OCI-LY7 (cell line): ENCODE measurements around the gene LGR5. TPM values are rescaled to one million over a fixed set of nuclear protein-coding genes. Genes with fewer than 3 reads are reported as not detected.

Experiments
- BruUV-seq: library from RNA; stranded (reverse); fragments of 400-500 nt; replicated peaks from 2 replicates; lab custom pipeline; 2021; lab: Mats Ljungman, UMichigan
- CTCF ChIA-PET: fragments of 300-600 bp; sonication (Branson Sonifier 250); formaldehyde crosslinking; loops from one replicate; lab custom pipeline; 2022; ENCODE audit warnings: antibody characterized with exemption; ENCODE audit not compliant: unreplicated experiment; lab: Charles Lee
- POLR2A ChIA-PET: fragments of 300-600 bp; sonication (Branson Sonifier 250); formaldehyde crosslinking; loops from one replicate; lab custom pipeline; 2022; ENCODE audit warnings: antibody characterized with exemption; lab: Charles Lee
- DNase-seq: peaks from one replicate; pipeline ENCODE4 v3.0.0-alpha.2; 2015; ENCODE audit warnings: low spot score
- H2AFZ ChIP-seq: fragments of 200-600 bp; sonication (generic), shearing (Covaris generic); 2 replicates; pipeline ENCODE4 v1.6.1; 2014; ENCODE audit warnings: mild to moderate bottlenecking, antibody characterized with exemption, low read length, moderate library complexity
- H3K27ac ChIP-seq: fragments of 200-600 bp; sonication (generic); 2 replicates; pipeline ENCODE4 v1.5.1; 2014; ENCODE audit warnings: mixed run types, low read depth, mild to moderate bottlenecking, moderate library complexity, low read length, inconsistent platforms; ENCODE audit not compliant: poor library complexity, severe bottlenecking
- H3K36me3 ChIP-seq: fragments of 200-600 bp; sonication (generic); 2 replicates; pipeline ENCODE4 v1.6.1; 2014; ENCODE audit warnings: mild to moderate bottlenecking, antibody characterized with exemption, low read length, moderate library complexity, mixed read lengths; ENCODE audit not compliant: insufficient read depth
- H3K4me1 ChIP-seq: fragments of 200-600 bp; sonication (generic); 2 replicates; pipeline ENCODE4 v1.5.1; 2014; ENCODE audit warnings: mild to moderate bottlenecking, low read length; ENCODE audit not compliant: insufficient read depth, poor library complexity, severe bottlenecking
- H3K4me2 ChIP-seq: fragments of 200-600 bp; sonication (generic); 2 replicates; pipeline ENCODE4 v1.6.1; 2014; ENCODE audit warnings: mild to moderate bottlenecking, low read length
- H3K4me3 ChIP-seq: fragments of 200-600 bp; sonication (generic); 2 replicates; pipeline ENCODE4 v1.5.1; 2014; ENCODE audit warnings: mild to moderate bottlenecking, low read depth, low read length; ENCODE audit not compliant: poor library complexity, severe bottlenecking
- H3K79me2 ChIP-seq: fragments of 200-600 bp; sonication (generic); 2 replicates; pipeline ENCODE4 v1.6.1; 2016; ENCODE audit warnings: low read depth, mild to moderate bottlenecking, low read length, moderate library complexity, mixed read lengths; ENCODE audit not compliant: insufficient read depth
- H3K9me2 ChIP-seq: fragments of 200-600 bp; sonication (generic); 2 replicates; pipeline ENCODE4 v1.6.1; 2016; ENCODE audit warnings: mild to moderate bottlenecking, low read length, mixed read lengths; ENCODE audit not compliant: insufficient read depth
- H3K9me3 ChIP-seq: fragments of 200-600 bp; sonication (generic); 2 replicates; pipeline ENCODE4 v1.6.1; 2014; ENCODE audit warnings: mild to moderate bottlenecking, mixed run types, low read length, mixed read lengths
- H4K20me1 ChIP-seq: fragments of 200-600 bp; sonication (generic); 2 replicates; pipeline ENCODE4 v1.6.1; 2014; ENCODE audit warnings: mild to moderate bottlenecking, antibody characterized with exemption, low read length, moderate library complexity, mixed read lengths; ENCODE audit not compliant: insufficient read depth
- EZH2phosphoT487 ChIP-seq: fragments of 200-600 bp; sonication (generic); IDR thresholded peaks from 2 replicates; pipeline ENCODE4 v1.6.1; 2018; ENCODE audit warnings: low read depth, borderline replicate concordance, mild to moderate bottlenecking, mixed run types, antibody characterized with exemption, low read length, moderate library complexity, mixed read lengths
- intact Hi-C: fragments of 100-400 bp; cut with micrococcal nuclease; formaldehyde crosslinking; loops from one replicate; pipeline ENCODE4 v1.10.0; 2022; ENCODE audit not compliant: unreplicated experiment
- total RNA-seq, 2 experiments: library from RNA; depleted of rRNA in 1 of 2; stranded (reverse); fragments of >200 nt in 1 of 2; shearing (Covaris generic) in 1 of 2; gene quantifications; 2 replicates each; pipeline ENCODE4 v1.2.3, GENCODE V29; 2014 to 2022
- TF ChIP-seq, protein P1 (sequence below): fragments of 200-600 bp; sonication (generic); conservative IDR thresholded peaks from 2 replicates; pipeline ENCODE4 v1.5.1; 2014; ENCODE audit warnings: mild to moderate bottlenecking, antibody characterized with exemption, low read length, moderate library complexity, mixed read lengths

LGR5 gene
- total RNA-seq, 2 experiments from 2014 or later, result 0.51 TPM; not detected in 1

DNA sequence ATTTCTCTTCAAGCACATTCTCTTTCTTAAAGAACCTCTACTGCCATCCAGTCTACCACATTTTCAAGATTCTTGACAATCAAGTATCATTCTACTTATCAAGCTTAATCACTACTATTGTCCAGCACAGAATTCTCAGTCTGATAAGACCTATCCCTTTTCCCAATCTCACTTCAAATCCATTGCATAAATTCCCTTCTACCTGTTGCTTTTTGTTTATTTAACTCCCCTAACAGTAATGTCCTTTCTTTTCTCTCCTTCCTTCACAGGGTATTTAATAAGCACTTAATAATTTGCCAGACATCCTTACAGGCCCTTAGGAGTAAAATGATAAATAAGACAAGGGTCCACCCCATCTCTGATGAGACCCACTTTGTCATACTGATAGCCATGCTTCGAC lies 182.3 kb downstream of the LGR5 start:
- no peaks in the 10 kb centered on the region for H3K9me3 ChIP-seq
- peaks cover 100% of the 10 kb centered on the region for H3K36me3 ChIP-seq
- no peak for DNase-seq
- peaks cover 6% of the 10 kb centered on the region; the same call in 1 of the 2 replicates for H4K20me1 ChIP-seq
- H3K4me1 ChIP-seq, result peaks cover 11% of the 10 kb centered on the region
- H3K9me2 ChIP-seq, result no peaks in the 10 kb centered on the region
- TF ChIP-seq, protein P1, sequence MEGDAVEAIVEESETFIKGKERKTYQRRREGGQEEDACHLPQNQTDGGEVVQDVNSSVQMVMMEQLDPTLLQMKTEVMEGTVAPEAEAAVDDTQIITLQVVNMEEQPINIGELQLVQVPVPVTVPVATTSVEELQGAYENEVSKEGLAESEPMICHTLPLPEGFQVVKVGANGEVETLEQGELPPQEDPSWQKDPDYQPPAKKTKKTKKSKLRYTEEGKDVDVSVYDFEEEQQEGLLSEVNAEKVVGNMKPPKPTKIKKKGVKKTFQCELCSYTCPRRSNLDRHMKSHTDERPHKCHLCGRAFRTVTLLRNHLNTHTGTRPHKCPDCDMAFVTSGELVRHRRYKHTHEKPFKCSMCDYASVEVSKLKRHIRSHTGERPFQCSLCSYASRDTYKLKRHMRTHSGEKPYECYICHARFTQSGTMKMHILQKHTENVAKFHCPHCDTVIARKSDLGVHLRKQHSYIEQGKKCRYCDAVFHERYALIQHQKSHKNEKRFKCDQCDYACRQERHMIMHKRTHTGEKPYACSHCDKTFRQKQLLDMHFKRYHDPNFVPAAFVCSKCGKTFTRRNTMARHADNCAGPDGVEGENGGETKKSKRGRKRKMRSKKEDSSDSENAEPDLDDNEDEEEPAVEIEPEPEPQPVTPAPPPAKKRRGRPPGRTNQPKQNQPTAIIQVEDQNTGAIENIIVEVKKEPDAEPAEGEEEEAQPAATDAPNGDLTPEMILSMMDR, result no peak
- TF ChIP-seq EZH2phosphoT487, result no peak
- intact Hi-C loops, result no loop called here
- no peak overlapping the region for H3K4me3 ChIP-seq
- ChIA-PET CTCF (no interaction called here), POLR2A (interaction anchor here (0.6 kb wide), 1 partner anchor 9 kb away, joined by 4 read pairs; no protein-coding TSS in a partner anchor)
- BruUV-seq, result no TSS peak
- no peak overlapping the region for H3K27ac ChIP-seq
- no peak overlapping the region for H2AFZ ChIP-seq
- H3K79me2 ChIP-seq, result 0 out of 2 replicates have a peak, but pooled peaks cover 8% of the 10 kb centered on the region
- no peak overlapping the region for H3K4me2 ChIP-seq

DNA sequence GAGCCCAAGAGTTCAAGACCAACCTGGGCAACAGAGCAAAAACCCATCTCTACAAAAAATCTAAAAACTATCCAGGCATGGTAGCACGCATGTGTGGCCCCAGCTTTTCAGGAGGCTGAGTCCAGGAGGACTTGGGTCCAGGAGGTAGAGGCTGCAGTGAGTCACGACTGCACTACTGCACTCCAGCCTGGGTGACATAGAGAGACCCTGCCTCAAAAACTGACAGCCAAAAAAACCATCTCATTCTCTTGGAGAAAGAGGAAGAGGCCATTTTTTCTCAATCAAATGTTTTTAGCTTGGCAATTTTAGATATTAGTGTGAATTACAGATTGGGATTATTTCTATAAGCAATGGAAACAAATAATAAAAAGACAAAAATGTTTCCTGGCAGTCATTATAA lies 185.9 kb downstream of the LGR5 start:
- Histone ChIP-seq H3K9me3 (no peaks in the 10 kb centered on the region), H3K4me3 (no peak overlapping the region), H2AFZ (no peak overlapping the region), H3K4me2 (no peak overlapping the region), H3K27ac (no peak overlapping the region), H3K36me3 (peaks cover 99% of the 10 kb centered on the region), H3K9me2 (no peaks in the 10 kb centered on the region), H4K20me1 (peaks cover 6% of the 10 kb centered on the region; the same call in 1 of the 2 replicates), H3K79me2 (0 out of 2 replicates have a peak, but pooled peaks cover 8% of the 10 kb centered on the region), H3K4me1 (peaks cover 11% of the 10 kb centered on the region)
- CTCF ChIA-PET, result interaction anchor here (0.6 kb wide), 2 partner anchors 38 to 315 kb away, joined by 3 to 5 read pairs; no protein-coding TSS in a partner anchor
- intact Hi-C loops, result no loop called here
- POLR2A ChIA-PET, result interaction anchor here (0.6 to 1.3 kb wide), 6 partner anchors 11 to 121 kb away, joined by 3 to 4 read pairs (median 4); no protein-coding TSS in a partner anchor
- no peak for TF ChIP-seq EZH2phosphoT487
- TF ChIP-seq, protein P1, result no peak
- BruUV-seq, result no TSS peak
- no peak for DNase-seq

DNA sequence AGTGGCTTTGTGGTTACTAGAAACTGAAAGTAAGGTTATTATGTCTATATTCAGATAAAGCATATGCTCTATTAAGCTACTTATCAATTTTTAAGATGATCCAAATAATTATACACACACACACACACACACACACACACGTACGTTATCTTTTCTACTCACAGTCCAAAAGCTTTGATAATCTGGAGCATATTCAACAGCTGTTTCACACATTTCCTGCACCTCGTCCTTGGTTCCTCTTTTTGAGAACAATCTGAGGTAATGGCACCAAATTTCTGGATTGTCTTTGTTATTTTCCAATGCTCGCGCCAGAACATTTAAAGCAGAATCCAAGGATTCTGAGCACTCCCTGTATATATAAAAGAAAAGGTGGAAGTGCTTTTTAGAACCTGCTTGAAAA lies 186.5 kb downstream of the LGR5 start:
- Histone ChIP-seq H3K4me1 (peaks cover 11% of the 10 kb centered on the region), H3K79me2 (0 out of 2 replicates have a peak, but pooled peaks cover 8% of the 10 kb centered on the region), H3K9me2 (no peaks in the 10 kb centered on the region), H2AFZ (no peak overlapping the region), H4K20me1 (peaks cover 6% of the 10 kb centered on the region; the same call in 1 of the 2 replicates), H3K27ac (no peak overlapping the region), H3K4me3 (no peak overlapping the region), H3K36me3 (peaks cover 99% of the 10 kb centered on the region), H3K4me2 (no peak overlapping the region), H3K9me3 (no peaks in the 10 kb centered on the region)
- ChIA-PET POLR2A (interaction anchor here (0.6 to 1.3 kb wide), 6 partner anchors 11 to 120 kb away, joined by 3 to 4 read pairs (median 4); no protein-coding TSS in a partner anchor), CTCF (interaction anchor here (0.6 kb wide), 2 partner anchors 39 to 315 kb away, joined by 3 to 5 read pairs; no protein-coding TSS in a partner anchor)
- no peak for TF ChIP-seq EZH2phosphoT487
- TF ChIP-seq, protein P1, result no peak
- no TSS peak for BruUV-seq
- DNase-seq, result peak; percentile 53
- intact Hi-C loops, result no loop called here
